SK-N-SH (cell line): ENCODE data around the gene GSK3A. TPM values are rescaled to one million over a fixed set of nuclear protein-coding genes. Genes with fewer than 3 reads are reported as not detected.

Source experiments
- CTCF ChIA-PET: fragments of 300-600, 350-600 bp; formaldehyde crosslinking; extraction: SDS; loops from one replicate; lab custom pipeline; 2021; lab: Yijun Ruan, JAX
- POLR2A ChIA-PET: fragments of 350-600 bp; sonication (Branson Sonifier 250); formaldehyde crosslinking; extraction: SDS; loops from one replicate; lab custom pipeline; 2020; ENCODE audit warnings: antibody characterized with exemption, inconsistent platforms; lab: Yijun Ruan, JAX
- DNase-seq: peaks from one replicate; pipeline ENCODE4 v3.0.0; 2012
- H2AFZ ChIP-seq: fragments of 200-600 bp; sonication (generic); 2 replicates; pipeline ENCODE4 v1.8.1; 2016; ENCODE audit warnings: antibody characterized with exemption, mild to moderate bottlenecking, low read depth
- H3F3A ChIP-seq: fragments of 200-600 bp; sonication (generic); replicated peaks from 2 replicates; pipeline ENCODE3; 2016; ENCODE audit warnings: antibody characterized with exemption, mild to moderate bottlenecking; ENCODE audit not compliant: insufficient read depth
- H3K27ac ChIP-seq, 2 experiments: fragments of 200-500 bp in 1 of 2; fragments of 200-600 bp in 1 of 2; sonication (Bioruptor generic) in 1 of 2; sonication (generic), shearing (Covaris generic) in 1 of 2; 2 replicates each; pipeline versions ENCODE4 v1.5.1 to v1.6.1; 2014 to 2016; ENCODE audit warnings: low read depth in 2 of 2, inconsistent platforms in 1 of 2, low read length in 1 of 2, mild to moderate bottlenecking in 1 of 2, mixed read lengths in 1 of 2
- H3K27me3 ChIP-seq: fragments of 200-600 bp; sonication (generic), shearing (Covaris generic); 2 replicates; pipeline ENCODE4 v1.6.1; 2016; ENCODE audit warnings: mixed run types; ENCODE audit not compliant: insufficient read depth
- H3K36me3 ChIP-seq, 2 experiments: fragments of 200-500 bp in 1 of 2; fragments of 200-600 bp in 1 of 2; sonication (Bioruptor generic) in 1 of 2; sonication (generic) in 1 of 2; replicated peaks in 1 of 2; 2 replicates each; pipeline versions ENCODE3 to v1.5.1; 2014 to 2016; ENCODE audit warnings: low read length in 1 of 2, mild to moderate bottlenecking in 1 of 2; ENCODE audit not compliant: insufficient read depth in 2 of 2, control insufficient read depth in 1 of 2
- H3K4me1 ChIP-seq, 2 experiments: fragments of 200-500 bp in 1 of 2; fragments of 200-600 bp in 1 of 2; sonication (Bioruptor generic) in 1 of 2; sonication (generic), shearing (Covaris generic) in 1 of 2; 2 replicates each; pipeline versions ENCODE4 v1.5.1 to v1.6.1; 2014 to 2016; ENCODE audit warnings: low read depth in 1 of 2, low read length in 1 of 2, mixed run types in 1 of 2; ENCODE audit not compliant: insufficient read depth in 2 of 2, control insufficient read depth in 1 of 2
- H3K4me2 ChIP-seq: fragments of 200-600 bp; sonication (generic), shearing (Covaris generic); 2 replicates; pipeline ENCODE4 v1.6.1; 2017; ENCODE audit warnings: mixed run types
- H3K4me3 ChIP-seq, 2 experiments: fragments of 200-500 bp in 1 of 2; fragments of 200-600 bp in 1 of 2; sonication (Bioruptor generic) in 1 of 2; sonication (generic), shearing (Covaris generic) in 1 of 2; 2 replicates each; pipeline versions ENCODE4 v1.5.1 to v1.8.1; 2014 to 2016; ENCODE audit warnings: low read depth in 2 of 2, inconsistent platforms in 1 of 2, low read length in 1 of 2, mild to moderate bottlenecking in 1 of 2, mixed read lengths in 1 of 2, moderate library complexity in 1 of 2
- H3K79me2 ChIP-seq: fragments of 200-600 bp; sonication (generic); 2 replicates; pipeline ENCODE4 v1.8.1; 2017; ENCODE audit warnings: mild to moderate bottlenecking; ENCODE audit not compliant: insufficient read depth
- H3K9ac ChIP-seq: fragments of 200-600 bp; sonication (generic); 2 replicates; pipeline ENCODE4 v1.6.1; 2017; ENCODE audit warnings: mixed run types
- H3K9me2 ChIP-seq: fragments of 200-600 bp; sonication (generic); 2 replicates; pipeline ENCODE4 v1.6.1; 2017; ENCODE audit warnings: mixed run types
- H3K9me3 ChIP-seq: fragments of 200-600 bp; sonication (generic); 2 replicates; pipeline ENCODE4 v1.6.1; 2017; ENCODE audit warnings: mixed run types, mild to moderate bottlenecking, moderate library complexity
- H4K20me1 ChIP-seq: fragments of 200-600 bp; sonication (generic); 2 replicates; pipeline ENCODE4 v1.6.1; 2017; ENCODE audit warnings: mild to moderate bottlenecking, mixed run types; ENCODE audit not compliant: insufficient read depth
- CHD2 ChIP-seq: fragments of 150-350 bp; IDR thresholded peaks from 2 replicates; pipeline ENCODE4 v1.6.1; 2018; ENCODE audit warnings: low read length; ENCODE audit not compliant: partially characterized antibody
- EZH2phosphoT487 ChIP-seq: fragments of 200-600 bp; sonication (generic); IDR thresholded peaks from 2 replicates; pipeline ENCODE4 v1.6.1; 2017; ENCODE audit warnings: low read depth, mixed run types, mild to moderate bottlenecking, antibody characterized with exemption, moderate library complexity, borderline replicate concordance
- FOSL2 ChIP-seq: IDR thresholded peaks from 2 replicates; pipeline ENCODE4 v1.4.0; 2012; ENCODE audit warnings: low read depth, mild to moderate bottlenecking, moderate library complexity, borderline replicate concordance
- FOXJ3 ChIP-seq: sonication (generic); formaldehyde crosslinking; IDR thresholded peaks from 2 replicates; pipeline ENCODE4 v1.5.1; 2020; ENCODE audit warnings: mild to moderate bottlenecking, missing genetic modification reagents
- GABPA ChIP-seq: IDR thresholded peaks from 2 replicates; pipeline ENCODE4 v1.4.0; 2012; ENCODE audit warnings: low read depth, mild to moderate bottlenecking
- GATA2 ChIP-seq: sonication (generic); formaldehyde crosslinking; IDR thresholded peaks from 2 replicates; pipeline ENCODE4 v1.5.0; 2020; ENCODE audit warnings: mild to moderate bottlenecking, missing genetic modification reagents
- IRF3 ChIP-seq: fragments of 150-350 bp; IDR thresholded peaks from 2 replicates; pipeline ENCODE4 v1.6.1; 2016; ENCODE audit warnings: mild to moderate bottlenecking, low read depth, low read length
- JUND ChIP-seq: IDR thresholded peaks from 2 replicates; pipeline ENCODE4 v1.4.0; 2012
- MAX ChIP-seq: IDR thresholded peaks from 2 replicates; pipeline ENCODE4 v1.4.0; 2012; ENCODE audit warnings: low read depth
- MEF2A ChIP-seq: IDR thresholded peaks from 2 replicates; pipeline ENCODE4 v1.4.0; 2012; ENCODE audit warnings: low read depth, borderline replicate concordance
- MXI1 ChIP-seq: IDR thresholded peaks from 2 replicates; pipeline ENCODE4 v1.6.1; 2012; ENCODE audit warnings: mild to moderate bottlenecking, low read depth, low read length, improper control_type of control experiment
- NRF1 ChIP-seq: IDR thresholded peaks from 2 replicates; pipeline ENCODE4 v1.6.1; 2012; ENCODE audit warnings: low read depth, mild to moderate bottlenecking, low read length
- PBX3 ChIP-seq: IDR thresholded peaks from 2 replicates; pipeline ENCODE4; 2012
- POLR2AphosphoS5 ChIP-seq: IDR thresholded peaks from 2 replicates; pipeline ENCODE4 v1.6.1; 2012; ENCODE audit warnings: low read depth, low read length
- RAD21 ChIP-seq: IDR thresholded peaks from 2 replicates; pipeline ENCODE4 v1.6.1; 2012; ENCODE audit warnings: mild to moderate bottlenecking, low read length
- RCOR1 ChIP-seq: fragments of 150-350 bp; IDR thresholded peaks from 2 replicates; pipeline ENCODE4 v1.6.1; 2017; ENCODE audit warnings: antibody characterized with exemption, low read length
- RXRA ChIP-seq: IDR thresholded peaks from 2 replicates; pipeline ENCODE4 v1.4.0; 2012; ENCODE audit warnings: low read depth, mild to moderate bottlenecking, borderline replicate concordance
- SIN3A ChIP-seq: IDR thresholded peaks from 2 replicates; pipeline ENCODE4 v1.6.1; 2012; ENCODE audit warnings: low read depth, mild to moderate bottlenecking, low read length, moderate library complexity, borderline replicate concordance
- TCF12 ChIP-seq: IDR thresholded peaks from 2 replicates; pipeline ENCODE4 v1.4.0; 2012
- TEAD4 ChIP-seq: IDR thresholded peaks from 2 replicates; pipeline ENCODE4 v1.4.0; 2012; ENCODE audit warnings: mild to moderate bottlenecking, borderline replicate concordance; ENCODE audit not compliant: insufficient read depth
- USF1 ChIP-seq: IDR thresholded peaks from 2 replicates; pipeline ENCODE4 v1.4.0; 2012; ENCODE audit warnings: low read depth, borderline replicate concordance
- USF2 ChIP-seq: fragments of 150-350 bp; IDR thresholded peaks from 2 replicates; pipeline ENCODE4 v1.6.1; 2017; ENCODE audit warnings: antibody characterized with exemption, low read length, low read depth, borderline replicate concordance
- YY1 ChIP-seq: IDR thresholded peaks from 2 replicates; pipeline ENCODE4 v1.4.0; 2012; ENCODE audit warnings: low read depth, mild to moderate bottlenecking
- ZBTB33 ChIP-seq: IDR thresholded peaks from 2 replicates; pipeline ENCODE4 v1.4.0; 2012; ENCODE audit warnings: low read depth, borderline replicate concordance
- WGBS: methylation state at CpG from one replicate; pipeline ENCODE4 v1.1.6; 2017; ENCODE audit warnings: low lambda C conversion rate; 5-methylcytosine and 5-hydroxymethylcytosine counted together
- polyA plus RNA-seq, 3 experiments: library from polyadenylated mRNA; depleted of rRNA; stranded (reverse); fragments of >200 nt; gene quantifications; 2 replicates each; pipeline ENCODE4 v1.2.3, GENCODE V29; 2012

The GSK3A gene
- polyA plus RNA-seq (2012; rRNA removed) = 42.1 and 47.2 TPM in 2 replicates
- polyA plus RNA-seq (2012; cell fraction: cytosol; rRNA removed) = 26.1 and 35.6 TPM in 2 replicates
- 27.6 and 44.6 TPM in 2 replicates for polyA plus RNA-seq (2012; cell fraction: nucleus; rRNA removed)

GRCh38 chr19:42242512-42243409 lies at the start of gene GSK3A:
TSS of gene GSK3A (minus strand) at chr19:42242602. CDS start at chr19:42242465, 137 bp downstream.
- Histone ChIP-seq H3K9ac (peak within 1 kb of the TSS; percentile 86), H3K36me3 (peaks cover 11 to 22% of the 10 kb centered on the region in 2 experiments), H3K27me3 (no peaks in the 10 kb centered on the region), H3K79me2 (peaks cover 48% of the 10 kb centered on the region), H3K4me1 (peaks cover 19 to 30% of the 10 kb centered on the region in 2 experiments), H3F3A (peaks cover 40% of the 10 kb centered on the region), H2AFZ (peak within 1 kb of the TSS; percentile 32; the same call in 1 of the 2 replicates), H3K9me2 (no peaks in the 10 kb centered on the region), H3K27ac (peak within 1 kb of the TSS; percentile 83 to 95), H4K20me1 (peaks cover 19% of the 10 kb centered on the region), H3K4me2 (peak within 1 kb of the TSS; percentile 97), H3K4me3 (peak within 1 kb of the TSS; percentile 83 to 84), H3K9me3 (no peaks in the 10 kb centered on the region)
- peak; percentile 92 for DNase-seq
- CTCF ChIA-PET = interaction anchor here (1.0 to 14.8 kb wide), 10 partner anchors 9 to 162 kb away, joined by 3 to 205 read pairs (median 4); partner anchors contain the start of gene ERF
- POLR2A ChIA-PET = interaction anchor here (0.7 to 3.0 kb wide), 6 partner anchors 9 to 383 kb away, joined by 3 to 28 read pairs (median 6); partner anchors contain the start of genes RPS19 and ZNF574
- 0% methylated on average over 40 of the region's 76 CpGs for WGBS
- TF ChIP-seq USF2 = no peak
- TF ChIP-seq PBX3 = peak; percentile 75
- no peak for TF ChIP-seq MEF2A
- TF ChIP-seq TCF12 = peak; percentile 36
- TF ChIP-seq GATA2 (CRISPR knock-in tag) = no peak
- TF ChIP-seq YY1 = peak; percentile 75
- TF ChIP-seq JUND = no peak; the same call in 1 of the 2 replicates
- TF ChIP-seq SIN3A = peak; percentile 78
- peak; percentile 84 for TF ChIP-seq MXI1
- TF ChIP-seq EZH2phosphoT487 = no peak
- TF ChIP-seq FOSL2 = no peak
- TF ChIP-seq USF1 = peak; percentile 39; the same call in 1 of the 2 replicates
- TF ChIP-seq RCOR1 = no peak
- TF ChIP-seq NRF1 = 0 out of 2 replicates have a peak, but pooled peaks have one; percentile 1
- peak; percentile 95 for TF ChIP-seq ZBTB33
- TF ChIP-seq CHD2 = peak; percentile 93
- TF ChIP-seq RAD21 = peak; percentile 25; the same call in 1 of the 2 replicates
- peak; percentile 64 for TF ChIP-seq GABPA
- no peak for TF ChIP-seq RXRA
- TF ChIP-seq MAX = peak; percentile 66
- peak; percentile 98 for TF ChIP-seq POLR2AphosphoS5
- no peak for TF ChIP-seq IRF3
- no peak for TF ChIP-seq TEAD4
- no peak for TF ChIP-seq FOXJ3 (CRISPR knock-in tag)
